ENCODE data around the gene C1orf141.

C1orf141 gene

DNA sequence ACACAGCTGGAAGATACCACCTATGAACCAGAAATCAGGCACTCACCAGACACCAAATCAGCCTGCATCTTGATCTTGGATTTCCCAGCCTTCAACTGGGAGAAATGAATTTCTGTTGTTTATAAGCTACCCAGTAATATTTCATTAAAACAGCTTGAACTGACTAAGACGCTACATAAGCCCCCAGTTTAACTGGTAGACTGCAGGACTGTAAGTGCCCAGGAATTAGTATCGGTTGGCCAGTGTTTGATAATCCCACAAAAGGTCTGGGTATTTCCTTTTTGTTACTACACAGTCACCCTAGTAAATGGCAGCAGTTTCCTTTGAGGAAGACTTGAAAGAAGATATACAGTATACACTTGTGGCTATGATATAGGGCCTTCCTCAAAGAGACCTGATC, 73.5 kb downstream of the C1orf141 start:
- no peak overlapping the region for H3K4me2 ChIP-seq (ENCODE audit: low read length, poor library complexity, severe bottlenecking)
- peak; percentile 55 for DNase-seq
- no peaks in the 10 kb centered on the region for H3K4me1 ChIP-seq (ENCODE audit: control insufficient read depth, insufficient read depth, low read depth, low read length)
- H3K36me3 ChIP-seq (ENCODE audit: control insufficient read depth in 1 of 2, insufficient read depth in 2 of 2, low read depth in 1 of 2, low read length in 2 of 2) = no peaks in the 10 kb centered on the region
- no peak overlapping the region for H4K91ac ChIP-seq (ENCODE audit: low read length)
- H2BK15ac ChIP-seq (ENCODE audit: low read depth, poor library complexity, severe bottlenecking) = no peak overlapping the region
- no peak overlapping the region for H3K23ac ChIP-seq (ENCODE audit: low read length in 2 of 2)
- no peak overlapping the region for H2BK5ac ChIP-seq (ENCODE audit: low read depth, low read length, poor library complexity, severe bottlenecking)
- no peak overlapping the region for H3K4me3 ChIP-seq (ENCODE audit: insufficient read depth in 1 of 2, low read depth in 1 of 2, low read length in 2 of 2)
- peak overlapping the region; percentile 54 for H2BK120ac ChIP-seq (ENCODE audit: low read depth, low read length)
- peak overlapping the region; percentile 39 for H3K27ac ChIP-seq (ENCODE audit: low read length, poor library complexity, severe bottlenecking)
- WGBS = 65% methylated on average over 2 of the region's 2 CpGs
- H2AFZ ChIP-seq (ENCODE audit: low read depth, low read length) = no peak overlapping the region
- H4K8ac ChIP-seq (ENCODE audit: low read length) = peak overlapping the region; percentile 35
- H3K9ac ChIP-seq (ENCODE audit: low read length) = peak overlapping the region; percentile 34
- H3K4ac ChIP-seq (ENCODE audit: low read depth in 1 of 2, low read length in 2 of 2) = peak overlapping the region; percentile 24 to 67
- peak overlapping the region; percentile 71 for H2AK5ac ChIP-seq (ENCODE audit: low read length, severe bottlenecking)
- no peaks in the 10 kb centered on the region for H3K79me1 ChIP-seq (replicated peaks; ENCODE audit: low read length, poor library complexity, severe bottlenecking)
- H3K18ac ChIP-seq (ENCODE audit: low read depth in 1 of 2, low read length in 2 of 2) = peak overlapping the region; percentile 61 to 93
- H2BK12ac ChIP-seq (ENCODE audit: low read length in 2 of 2) = peak overlapping the region; percentile 28 to 92
- no peaks in the 10 kb centered on the region for H3K9me3 ChIP-seq (ENCODE audit: control insufficient read depth, low read length)
- no peaks in the 10 kb centered on the region for H3K27me3 ChIP-seq (ENCODE audit: control insufficient read depth in 1 of 2, insufficient read depth in 1 of 2, low read length in 2 of 2)
- H3K14ac ChIP-seq (ENCODE audit: low read length in 2 of 2) = no peak overlapping the region

- peak overlapping the region; percentile 61 to 93 for H3K18ac ChIP-seq (ENCODE audit: low read depth in 1 of 2, low read length in 2 of 2)
- H3K9me3 ChIP-seq (ENCODE audit: control insufficient read depth, low read length) = no peaks in the 10 kb centered on the region
- H4K91ac ChIP-seq (ENCODE audit: low read length) = no peak overlapping the region
- no peaks in the 10 kb centered on the region for H3K79me1 ChIP-seq (replicated peaks; ENCODE audit: low read length, poor library complexity, severe bottlenecking)
- H4K8ac ChIP-seq (ENCODE audit: low read length) = peak overlapping the region; percentile 35
- H3K27me3 ChIP-seq (ENCODE audit: control insufficient read depth in 1 of 2, insufficient read depth in 1 of 2, low read length in 2 of 2) = no peaks in the 10 kb centered on the region
- no peak overlapping the region for H3K4me3 ChIP-seq (ENCODE audit: insufficient read depth in 1 of 2, low read depth in 1 of 2, low read length in 2 of 2)
- peak overlapping the region; percentile 71 for H2AK5ac ChIP-seq (ENCODE audit: low read length, severe bottlenecking)
- H2BK15ac ChIP-seq (ENCODE audit: low read depth, poor library complexity, severe bottlenecking) = no peak overlapping the region
- H3K9ac ChIP-seq (ENCODE audit: low read length) = peak overlapping the region; percentile 44
- H3K4me1 ChIP-seq (ENCODE audit: control insufficient read depth, insufficient read depth, low read depth, low read length) = no peaks in the 10 kb centered on the region
- WGBS = 0% methylated on average over 2 of the region's 2 CpGs
- DNase-seq = peak; percentile 99
- no peak overlapping the region for H3K4me2 ChIP-seq (ENCODE audit: low read length, poor library complexity, severe bottlenecking)
- peak overlapping the region; percentile 39 for H3K27ac ChIP-seq (ENCODE audit: low read length, poor library complexity, severe bottlenecking)
- no peak overlapping the region for H2BK5ac ChIP-seq (ENCODE audit: low read depth, low read length, poor library complexity, severe bottlenecking)
- peak overlapping the region; percentile 54 for H2BK120ac ChIP-seq (ENCODE audit: low read depth, low read length)
- peak overlapping the region; percentile 24 to 67 for H3K4ac ChIP-seq (ENCODE audit: low read depth in 1 of 2, low read length in 2 of 2)
- H3K14ac ChIP-seq (ENCODE audit: low read length in 2 of 2) = no peak overlapping the region
- no peak overlapping the region for H2AFZ ChIP-seq (ENCODE audit: low read depth, low read length)
- H3K23ac ChIP-seq (ENCODE audit: low read length in 2 of 2) = no peak overlapping the region
- H2BK12ac ChIP-seq (ENCODE audit: low read length in 2 of 2) = peak overlapping the region in 1 of 2 experiments; percentile 28
- no peaks in the 10 kb centered on the region for H3K36me3 ChIP-seq (ENCODE audit: control insufficient read depth in 1 of 2, insufficient read depth in 2 of 2, low read depth in 1 of 2, low read length in 2 of 2)
Observed at GRCh38 chr1:67060811-67061218, 74.0 kb downstream of the C1orf141 start.

GRCh38 chr1:67059346-67059745, 75.4 kb downstream of the C1orf141 start:
- H3K36me3 ChIP-seq (ENCODE audit: control insufficient read depth in 1 of 2, insufficient read depth in 2 of 2, low read depth in 1 of 2, low read length in 2 of 2) = no peaks in the 10 kb centered on the region
- H3K4me1 ChIP-seq (ENCODE audit: control insufficient read depth, insufficient read depth, low read depth, low read length) = no peaks in the 10 kb centered on the region
- H2BK15ac ChIP-seq (ENCODE audit: low read depth, poor library complexity, severe bottlenecking) = no peak overlapping the region
- peak overlapping the region; percentile 51 for H4K8ac ChIP-seq (ENCODE audit: low read length)
- peak overlapping the region in 1 of 2 experiments; percentile 47 for H3K4ac ChIP-seq (ENCODE audit: low read depth in 1 of 2, low read length in 2 of 2)
- H4K91ac ChIP-seq (ENCODE audit: low read length) = peak overlapping the region; percentile 91
- 93% methylated on average over 1 of the region's 1 CpG for WGBS
- H3K27ac ChIP-seq (ENCODE audit: low read length, poor library complexity, severe bottlenecking) = no peak overlapping the region
- no peak overlapping the region for H3K4me2 ChIP-seq (ENCODE audit: low read length, poor library complexity, severe bottlenecking)
- H3K14ac ChIP-seq (ENCODE audit: low read length in 2 of 2) = no peak overlapping the region
- H2AFZ ChIP-seq (ENCODE audit: low read depth, low read length) = peak overlapping the region; percentile 32
- H3K9ac ChIP-seq (ENCODE audit: low read length) = no peak overlapping the region
- H3K23ac ChIP-seq (ENCODE audit: low read length in 2 of 2) = no peak overlapping the region
- H3K4me3 ChIP-seq (ENCODE audit: insufficient read depth in 1 of 2, low read depth in 1 of 2, low read length in 2 of 2) = no peak overlapping the region
- H3K27me3 ChIP-seq (ENCODE audit: control insufficient read depth in 1 of 2, insufficient read depth in 1 of 2, low read length in 2 of 2) = no peaks in the 10 kb centered on the region
- no peaks in the 10 kb centered on the region for H3K9me3 ChIP-seq (ENCODE audit: control insufficient read depth, low read length)
- H2BK5ac ChIP-seq (ENCODE audit: low read depth, low read length, poor library complexity, severe bottlenecking) = no peak overlapping the region
- peak overlapping the region; percentile 69 to 84 for H3K18ac ChIP-seq (ENCODE audit: low read depth in 1 of 2, low read length in 2 of 2)
- H2BK12ac ChIP-seq (ENCODE audit: low read length in 2 of 2) = peak overlapping the region; percentile 70 to 80
- DNase-seq = peak; percentile 6
- H2AK5ac ChIP-seq (ENCODE audit: low read length, severe bottlenecking) = no peak overlapping the region
- no peaks in the 10 kb centered on the region for H3K79me1 ChIP-seq (replicated peaks; ENCODE audit: low read length, poor library complexity, severe bottlenecking)
- peak overlapping the region; percentile 59 for H2BK120ac ChIP-seq (ENCODE audit: low read depth, low read length)

GRCh38 chr1:67058761-67059160, 76.0 kb downstream of the C1orf141 start:
- H3K4me1 ChIP-seq (ENCODE audit: control insufficient read depth, insufficient read depth, low read depth, low read length) = no peaks in the 10 kb centered on the region
- no peaks in the 10 kb centered on the region for H3K9me3 ChIP-seq (ENCODE audit: control insufficient read depth, low read length)
- 46% methylated on average over 2 of the region's 3 CpGs for WGBS
- H3K9ac ChIP-seq (ENCODE audit: low read length) = no peak overlapping the region
- H3K4ac ChIP-seq (ENCODE audit: low read depth in 1 of 2, low read length in 2 of 2) = peak overlapping the region; percentile 47 to 52
- H3K23ac ChIP-seq (ENCODE audit: low read length in 2 of 2) = no peak overlapping the region
- H3K4me2 ChIP-seq (ENCODE audit: low read length, poor library complexity, severe bottlenecking) = no peak overlapping the region
- no peak overlapping the region for H2BK120ac ChIP-seq (ENCODE audit: low read depth, low read length)
- no peak overlapping the region for H3K27ac ChIP-seq (ENCODE audit: low read length, poor library complexity, severe bottlenecking)
- peak overlapping the region; percentile 91 for H4K91ac ChIP-seq (ENCODE audit: low read length)
- H3K4me3 ChIP-seq (ENCODE audit: insufficient read depth in 1 of 2, low read depth in 1 of 2, low read length in 2 of 2) = no peak overlapping the region
- peak overlapping the region in 1 of 2 experiments; percentile 80 for H2BK12ac ChIP-seq (ENCODE audit: low read length in 2 of 2)
- no peaks in the 10 kb centered on the region for H3K79me1 ChIP-seq (replicated peaks; ENCODE audit: low read length, poor library complexity, severe bottlenecking)
- H2AFZ ChIP-seq (ENCODE audit: low read depth, low read length) = no peak overlapping the region
- H2BK15ac ChIP-seq (ENCODE audit: low read depth, poor library complexity, severe bottlenecking) = no peak overlapping the region
- no peaks in the 10 kb centered on the region for H3K36me3 ChIP-seq (ENCODE audit: control insufficient read depth in 1 of 2, insufficient read depth in 2 of 2, low read depth in 1 of 2, low read length in 2 of 2)
- H2BK5ac ChIP-seq (ENCODE audit: low read depth, low read length, poor library complexity, severe bottlenecking) = no peak overlapping the region
- H3K27me3 ChIP-seq (ENCODE audit: control insufficient read depth in 1 of 2, insufficient read depth in 1 of 2, low read length in 2 of 2) = no peaks in the 10 kb centered on the region
- DNase-seq = peak; percentile 36
- peak overlapping the region in 1 of 2 experiments; percentile 84 for H3K18ac ChIP-seq (ENCODE audit: low read depth in 1 of 2, low read length in 2 of 2)
- no peak overlapping the region for H3K14ac ChIP-seq (ENCODE audit: low read length in 2 of 2)
- no peak overlapping the region for H2AK5ac ChIP-seq (ENCODE audit: low read length, severe bottlenecking)
- no peak overlapping the region for H4K8ac ChIP-seq (ENCODE audit: low read length)

All from mesenchymal stem cell (in vitro differentiated cells and primary cell).